ENCODE data around the gene POLR3H. TPM values are rescaled to one million over a fixed set of nuclear protein-coding genes. Genes with fewer than 3 reads are reported as not detected.

POLR3H gene
- total RNA-seq, 2 donors from 2014 or later, result 27.8 to 29.1 TPM

- 79% methylated on average over 16 of the region's 16 CpGs for WGBS
- Histone ChIP-seq H3K36me3 (peaks cover 0 to 11% of the 10 kb centered on the region in 2 donors), H3K27me3 (replicated peaks; ENCODE audit: insufficient read depth) (no peaks in the 10 kb centered on the region), H3K27ac (no peak overlapping the region), H3K4me3 (no peak overlapping the region), H3K9me3 (no peaks in the 10 kb centered on the region), H3K4me1 (replicated peaks) (peaks cover 5% of the 10 kb centered on the region)
- DNase-seq (ENCODE audit: low spot score), result no peak
- intact Hi-C loops (cut with DNase I), result loop anchor here (10.0 kb wide), 1 partner anchor 223 kb away; the partner anchor contains the start of gene ZC3H7B
- TF ChIP-seq POLR2A (IDR thresholded peaks at IDR 0.05) (no peak), CTCF (IDR thresholded peaks at IDR 0.05) (no peak), POLR2AphosphoS5 (IDR thresholded peaks at IDR 0.05) (no peak)
Observed at GRCh38 chr22:41528132-41528766, 16.0 kb downstream of the POLR3H start.

- Histone ChIP-seq H3K27ac (peak overlapping the region; percentile 49 to 70), H3K4me1 (replicated peaks) (peaks cover 5% of the 10 kb centered on the region), H3K4me3 (no peak overlapping the region), H3K9me3 (no peaks in the 10 kb centered on the region), H3K27me3 (replicated peaks; ENCODE audit: insufficient read depth) (no peaks in the 10 kb centered on the region), H3K36me3 (peaks cover 0 to 11% of the 10 kb centered on the region in 2 donors)
- intact Hi-C loops (cut with DNase I), result loop anchor here (10.0 kb wide), 1 partner anchor 222 kb away; the partner anchor contains the start of gene ZC3H7B
- no peak for DNase-seq (ENCODE audit: low spot score)
- no peak for TF ChIP-seq POLR2AphosphoS5 (IDR thresholded peaks at IDR 0.05)
- TF ChIP-seq CTCF (IDR thresholded peaks at IDR 0.05), result peak; percentile 56 to 77 (median 72)
- TF ChIP-seq POLR2A (IDR thresholded peaks at IDR 0.05), result no peak
- 62% methylated on average over 30 of the region's 32 CpGs for WGBS
Observed at GRCh38 chr22:41526830-41527799, 17.2 kb downstream of the POLR3H start.

- Histone ChIP-seq H3K36me3 (peaks cover 0 to 11% of the 10 kb centered on the region in 2 donors), H3K4me3 (no peak overlapping the region), H3K27me3 (replicated peaks; ENCODE audit: insufficient read depth) (no peaks in the 10 kb centered on the region), H3K9me3 (no peaks in the 10 kb centered on the region), H3K27ac (peak overlapping the region; percentile 49 to 70), H3K4me1 (replicated peaks) (peaks cover 5% of the 10 kb centered on the region)
- WGBS, result 72% methylated on average over 12 of the region's 12 CpGs
- TF ChIP-seq CTCF (IDR thresholded peaks at IDR 0.05), result no peak
- no peak for TF ChIP-seq POLR2A (IDR thresholded peaks at IDR 0.05)
- TF ChIP-seq POLR2AphosphoS5 (IDR thresholded peaks at IDR 0.05), result no peak
- intact Hi-C loops (cut with DNase I), result loop anchor here (10.0 kb wide), 1 partner anchor 222 kb away; the partner anchor contains the start of gene ZC3H7B
- no peak for DNase-seq (ENCODE audit: low spot score)
Observed at GRCh38 chr22:41526226-41526829, 17.9 kb downstream of the POLR3H start.

- Histone ChIP-seq H3K4me1 (replicated peaks) (peaks cover 5% of the 10 kb centered on the region), H3K4me3 (no peak overlapping the region), H3K9me3 (no peaks in the 10 kb centered on the region), H3K36me3 (peaks cover 0 to 11% of the 10 kb centered on the region in 2 donors), H3K27ac (peak overlapping the region; percentile 70), H3K27me3 (replicated peaks; ENCODE audit: insufficient read depth) (no peaks in the 10 kb centered on the region)
- intact Hi-C loops (cut with DNase I), result loop anchor here (10.0 kb wide), 1 partner anchor 221 kb away; the partner anchor contains the start of gene ZC3H7B
- TF ChIP-seq POLR2AphosphoS5 (IDR thresholded peaks at IDR 0.05) (no peak), CTCF (IDR thresholded peaks at IDR 0.05) (no peak), POLR2A (IDR thresholded peaks at IDR 0.05) (no peak)
- DNase-seq (ENCODE audit: low spot score), result no peak
- 72% methylated on average over 13 of the region's 13 CpGs for WGBS
Observed at GRCh38 chr22:41525450-41526225, 18.6 kb downstream of the POLR3H start.
